Midbrain (tissue), 1 donor: ENCODE data around the gene TMEM222.

ENCODE experiments used
- DNase-seq: peaks from one replicate; lab custom pipeline; 2025; lab: John Stamatoyannopoulos, UW

The TMEM222 gene

GRCh38 chr1:27359822-27360158 lies 37.8 kb downstream of the TMEM222 start:
- DNase-seq: no peak

GRCh38 chr1:27360159-27361043 lies 38.4 kb downstream of the TMEM222 start:
- DNase-seq: no peak

GRCh38 chr1:27361044-27361402 lies 39.1 kb downstream of the TMEM222 start:
- no peak for DNase-seq

- DNase-seq: no peak
These were observed 39.6 kb downstream of the TMEM222 start for GRCh38 chr1:27361553-27361952.

- DNase-seq: no peak
These were observed 42.1 kb downstream of the TMEM222 start for GRCh38 chr1:27363766-27364695.

- no peak for DNase-seq
These were observed 42.9 kb downstream of the TMEM222 start for GRCh38 chr1:27364696-27365371.

GRCh38 chr1:27365372-27366112 lies 43.6 kb downstream of the TMEM222 start:
- peak; percentile 82 for DNase-seq

GRCh38 chr1:27366113-27366410 lies 44.1 kb downstream of the TMEM222 start:
- DNase-seq: peak; percentile 63

- peak; percentile 57 for DNase-seq
These were observed 44.6 kb downstream of the TMEM222 start, which contains the start of gene MAP3K6 for GRCh38 chr1:27366411-27367159. MAP3K6 (minus strand) TSS chr1:27366961; CDS start chr1:27366597, 364 bp downstream.

GRCh38 chr1:27367160-27367650 lies 45.2 kb downstream of the TMEM222 start:
- DNase-seq: no peak

- DNase-seq: no peak
These were observed 47.1 kb downstream of the TMEM222 start for GRCh38 chr1:27368869-27369582.

- DNase-seq: no peak
These were observed 50.3 kb downstream of the TMEM222 start for GRCh38 chr1:27372022-27372807.

- no peak for DNase-seq
These were observed 51.1 kb downstream of the TMEM222 start for GRCh38 chr1:27372808-27373690.

GRCh38 chr1:27374362-27375086 lies 52.6 kb downstream of the TMEM222 start, which contains the start of gene FCN3:
FCN3 (minus strand) TSS chr1:27374824; CDS start chr1:27374818, 6 bp downstream.
- DNase-seq: no peak

- no peak for DNase-seq
These were observed 56.0 kb downstream of the TMEM222 start for GRCh38 chr1:27377760-27378495.

- no peak for DNase-seq
These were observed 57.7 kb downstream of the TMEM222 start for GRCh38 chr1:27379564-27380122.
